ENCODE data around the gene PSME1. TPM values are rescaled to one million over a fixed set of nuclear protein-coding genes. Genes with fewer than 3 reads are reported as not detected.

Gene PSME1
- total RNA-seq, 1 experiment from 2014 or later: 76.8 TPM

- no peak for DNase-seq (ENCODE audit: low spot score)
- no peak overlapping the region for H3K4me3 Mint-ChIP-seq
- no peak overlapping the region for H3K27ac Mint-ChIP-seq
- H3K9me3 Mint-ChIP-seq: no peaks in the 10 kb centered on the region
- peaks cover 6% of the 10 kb centered on the region for H3K4me1 Mint-ChIP-seq
- TF ChIP-seq ATF1 (CRISPR knock-in tag; IDR thresholded peaks at IDR 0.05) (no peak), TP53 (CRISPR knock-in tag; IDR thresholded peaks at IDR 0.05) (no peak), ZBTB21 (CRISPR knock-in tag; IDR thresholded peaks at IDR 0.05; ENCODE audit: borderline replicate concordance) (no peak), TEAD4 (CRISPR knock-in tag; IDR thresholded peaks at IDR 0.05) (no peak), FOXK1 (CRISPR knock-in tag; IDR thresholded peaks at IDR 0.05) (no peak), ELF4 (CRISPR knock-in tag; IDR thresholded peaks at IDR 0.05; ENCODE audit: low read depth) (no peak), NFYB (CRISPR knock-in tag; conservative IDR thresholded peaks at IDR 0.05; ENCODE audit: low read depth) (no peak), E2F5 (CRISPR knock-in tag; IDR thresholded peaks at IDR 0.05) (no peak), JAZF1 (CRISPR knock-in tag; IDR thresholded peaks at IDR 0.05) (no peak), ZNF425 (CRISPR knock-in tag; conservative IDR thresholded peaks at IDR 0.05) (no peak), RORB (CRISPR knock-in tag; IDR thresholded peaks at IDR 0.05) (no peak), ETV6 (CRISPR knock-in tag; IDR thresholded peaks at IDR 0.05) (no peak), ZNF423 (CRISPR knock-in tag; IDR thresholded peaks at IDR 0.05) (no peak), USF2 (CRISPR knock-in tag; IDR thresholded peaks at IDR 0.05) (no peak), ZNF512 (CRISPR knock-in tag; IDR thresholded peaks at IDR 0.05; ENCODE audit: borderline replicate concordance) (no peak)
- TF ChIP-seq, protein P1, sequence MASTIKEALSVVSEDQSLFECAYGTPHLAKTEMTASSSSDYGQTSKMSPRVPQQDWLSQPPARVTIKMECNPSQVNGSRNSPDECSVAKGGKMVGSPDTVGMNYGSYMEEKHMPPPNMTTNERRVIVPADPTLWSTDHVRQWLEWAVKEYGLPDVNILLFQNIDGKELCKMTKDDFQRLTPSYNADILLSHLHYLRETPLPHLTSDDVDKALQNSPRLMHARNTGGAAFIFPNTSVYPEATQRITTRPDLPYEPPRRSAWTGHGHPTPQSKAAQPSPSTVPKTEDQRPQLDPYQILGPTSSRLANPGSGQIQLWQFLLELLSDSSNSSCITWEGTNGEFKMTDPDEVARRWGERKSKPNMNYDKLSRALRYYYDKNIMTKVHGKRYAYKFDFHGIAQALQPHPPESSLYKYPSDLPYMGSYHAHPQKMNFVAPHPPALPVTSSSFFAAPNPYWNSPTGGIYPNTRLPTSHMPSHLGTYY (CRISPR knock-in tag; IDR thresholded peaks at IDR 0.05): no peak
- TF ChIP-seq, protein P2, sequence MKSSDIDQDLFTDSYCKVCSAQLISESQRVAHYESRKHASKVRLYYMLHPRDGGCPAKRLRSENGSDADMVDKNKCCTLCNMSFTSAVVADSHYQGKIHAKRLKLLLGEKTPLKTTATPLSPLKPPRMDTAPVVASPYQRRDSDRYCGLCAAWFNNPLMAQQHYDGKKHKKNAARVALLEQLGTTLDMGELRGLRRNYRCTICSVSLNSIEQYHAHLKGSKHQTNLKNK (CRISPR knock-in tag; IDR thresholded peaks at IDR 0.05): no peak
- H3K36me3 Mint-ChIP-seq: peaks cover 52% of the 10 kb centered on the region
- CTCF ChIA-PET: interaction anchor here (1.0 to 1.3 kb wide), 2 partner anchors 12 to 18 kb away, joined by 3 to 5 read pairs; no protein-coding TSS in a partner anchor
- H3K27me3 Mint-ChIP-seq (ENCODE audit: low read depth): no peaks in the 10 kb centered on the region
- ATAC-seq: no peak
- POLR2A ChIA-PET: no interaction called here
These were observed 14.8 kb upstream of the PSME1 start for GRCh38 chr14:24121210-24121609.

- TF ChIP-seq SMAD4 (CRISPR knock-in tag; IDR thresholded peaks at IDR 0.05): no peak
- TF ChIP-seq, protein P3, sequence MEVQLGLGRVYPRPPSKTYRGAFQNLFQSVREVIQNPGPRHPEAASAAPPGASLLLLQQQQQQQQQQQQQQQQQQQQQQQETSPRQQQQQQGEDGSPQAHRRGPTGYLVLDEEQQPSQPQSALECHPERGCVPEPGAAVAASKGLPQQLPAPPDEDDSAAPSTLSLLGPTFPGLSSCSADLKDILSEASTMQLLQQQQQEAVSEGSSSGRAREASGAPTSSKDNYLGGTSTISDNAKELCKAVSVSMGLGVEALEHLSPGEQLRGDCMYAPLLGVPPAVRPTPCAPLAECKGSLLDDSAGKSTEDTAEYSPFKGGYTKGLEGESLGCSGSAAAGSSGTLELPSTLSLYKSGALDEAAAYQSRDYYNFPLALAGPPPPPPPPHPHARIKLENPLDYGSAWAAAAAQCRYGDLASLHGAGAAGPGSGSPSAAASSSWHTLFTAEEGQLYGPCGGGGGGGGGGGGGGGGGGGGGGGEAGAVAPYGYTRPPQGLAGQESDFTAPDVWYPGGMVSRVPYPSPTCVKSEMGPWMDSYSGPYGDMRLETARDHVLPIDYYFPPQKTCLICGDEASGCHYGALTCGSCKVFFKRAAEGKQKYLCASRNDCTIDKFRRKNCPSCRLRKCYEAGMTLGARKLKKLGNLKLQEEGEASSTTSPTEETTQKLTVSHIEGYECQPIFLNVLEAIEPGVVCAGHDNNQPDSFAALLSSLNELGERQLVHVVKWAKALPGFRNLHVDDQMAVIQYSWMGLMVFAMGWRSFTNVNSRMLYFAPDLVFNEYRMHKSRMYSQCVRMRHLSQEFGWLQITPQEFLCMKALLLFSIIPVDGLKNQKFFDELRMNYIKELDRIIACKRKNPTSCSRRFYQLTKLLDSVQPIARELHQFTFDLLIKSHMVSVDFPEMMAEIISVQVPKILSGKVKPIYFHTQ (CRISPR knock-in tag; IDR thresholded peaks at IDR 0.05): no peak
- no peak for TF ChIP-seq NR2C2 (CRISPR knock-in tag; IDR thresholded peaks at IDR 0.05)
- no peak for TF ChIP-seq CREM (CRISPR knock-in tag; IDR thresholded peaks at IDR 0.05)
- TF ChIP-seq FOXK1 (CRISPR knock-in tag; IDR thresholded peaks at IDR 0.05): no peak
- TF ChIP-seq ELF4 (CRISPR knock-in tag; IDR thresholded peaks at IDR 0.05; ENCODE audit: low read depth): no peak
- TF ChIP-seq HMGXB4 (CRISPR knock-in tag; IDR thresholded peaks at IDR 0.05): no peak
- TF ChIP-seq TCF7 (CRISPR knock-in tag; IDR thresholded peaks at IDR 0.05; ENCODE audit: low read depth): no peak
- no peak for TF ChIP-seq RORB (CRISPR knock-in tag; IDR thresholded peaks at IDR 0.05)
- DNase-seq (ENCODE audit: low spot score) (no peak), ATAC-seq (no peak)
- Mint-ChIP-seq H3K4me3 (no peak overlapping the region), H3K27ac (no peak overlapping the region), H3K27me3 (ENCODE audit: low read depth) (no peaks in the 10 kb centered on the region), H3K9me3 (no peaks in the 10 kb centered on the region), H3K36me3 (peaks cover 47% of the 10 kb centered on the region), H3K4me1 (no peaks in the 10 kb centered on the region)
- ChIA-PET POLR2A (interaction anchor here (0.6 to 2.6 kb wide), 3 partner anchors 8 to 77 kb away, joined by 5 to 10 read pairs (median 7); partner anchors contain the start of genes DCAF11, NRL and PSME1), CTCF (interaction anchor here (0.6 to 1.3 kb wide), 4 partner anchors 8 to 139 kb away, joined by 3 to 5 read pairs (median 4); no protein-coding TSS in a partner anchor)
These were observed 13.6 kb upstream of the PSME1 start for GRCh38 chr14:24122416-24122815.

Data from WTC11 (cell line).